Activated CD4-positive, alpha-beta memory T cell treated with anti-CD3 and anti-CD28 coated beads, Interleukin-2, amount 10 ng/mL, durations not matched to agents 7 days and 5 days (primary cell): ENCODE results near the gene PITPNC1. TPM values are rescaled to one million over a fixed set of nuclear protein-coding genes. Genes with fewer than 3 reads are reported as not detected.
A peak's percentile ranks its signal among the peaks of the same experiment; 100 is the strongest.
"Not testable (repeated sequence)": the region's sequence is repeated elsewhere in the genome, so short reads cannot be mapped to it uniquely, and the experiment has no call there.

Experiments
- CTCF ChIA-PET: fragments of 350-600 bp; sonication (Branson Sonifier 250); formaldehyde crosslinking; loops from one replicate; lab custom pipeline; 2021; ENCODE audit warnings: antibody characterized with exemption, inconsistent platforms; lab: Charles Lee
- POLR2A ChIA-PET: fragments of 350-600 bp; sonication (Branson Sonifier 250); formaldehyde crosslinking; loops from one replicate; lab custom pipeline; 2021; ENCODE audit warnings: antibody characterized with exemption; lab: Charles Lee
- DNase-seq: peaks from one replicate; pipeline ENCODE4 v3.0.0-alpha.2; 2020
- H3K27ac Mint-ChIP-seq: one replicate; pipeline ENCODE4 v1.8.0; 2021; ENCODE audit warnings: mild to moderate bottlenecking, mixed read lengths
- H3K27me3 Mint-ChIP-seq: one replicate; pipeline ENCODE4 v1.8.0; 2021; ENCODE audit warnings: mixed read lengths
- H3K36me3 Mint-ChIP-seq: one replicate; pipeline ENCODE4 v1.8.0; 2021; ENCODE audit warnings: low read depth, mixed read lengths
- H3K4me1 Mint-ChIP-seq: one replicate; pipeline ENCODE4 v1.8.0; 2021; ENCODE audit warnings: mixed read lengths
- H3K4me3 Mint-ChIP-seq: one replicate; pipeline ENCODE4 v1.8.0; 2021; ENCODE audit warnings: mild to moderate bottlenecking, mixed read lengths
- H3K9me3 Mint-ChIP-seq: one replicate; pipeline ENCODE4 v1.8.0; 2021; ENCODE audit warnings: mixed read lengths
- total RNA-seq, 2 experiments: library from RNA; stranded (reverse); gene quantifications; one replicate each; pipeline ENCODE4 v1.2.3, GENCODE V29; 2021

PITPNC1 gene
- total RNA-seq, 2 experiments from 2014 or later, result 29.1 to 31.1 TPM

- ChIA-PET POLR2A (interaction anchor here (0.6 kb wide), 1 partner anchor 12 kb away, joined by 3 read pairs; no protein-coding TSS in a partner anchor), CTCF (no interaction called here)
- H3K4me1 Mint-ChIP-seq, result peaks cover 5% of the 10 kb centered on the region
These were observed 334.8 kb downstream of the PITPNC1 start for GRCh38 chr17:67711916-67712315.

GRCh38 chr17:67712375-67712774 lies 335.3 kb downstream of the PITPNC1 start:
- Mint-ChIP-seq H3K4me1 (peaks cover 8% of the 10 kb centered on the region), H3K27me3 (peaks cover 12% of the 10 kb centered on the region), H3K27ac (no peak overlapping the region), H3K36me3 (no peaks in the 10 kb centered on the region), H3K4me3 (no peak overlapping the region), H3K9me3 (no peaks in the 10 kb centered on the region)
- no peak for DNase-seq
- ChIA-PET POLR2A (interaction anchor here (0.6 kb wide), 1 partner anchor 12 kb away, joined by 3 read pairs; no protein-coding TSS in a partner anchor), CTCF (no interaction called here)

More at GRCh38 chr17:67711916-67712315, 334.8 kb downstream of the PITPNC1 start:
- DNase-seq, result no peak
- Mint-ChIP-seq H3K27ac (no peak overlapping the region), H3K36me3 (no peaks in the 10 kb centered on the region), H3K4me3 (no peak overlapping the region), H3K9me3 (no peaks in the 10 kb centered on the region), H3K27me3 (peaks cover 13% of the 10 kb centered on the region)

DNA sequence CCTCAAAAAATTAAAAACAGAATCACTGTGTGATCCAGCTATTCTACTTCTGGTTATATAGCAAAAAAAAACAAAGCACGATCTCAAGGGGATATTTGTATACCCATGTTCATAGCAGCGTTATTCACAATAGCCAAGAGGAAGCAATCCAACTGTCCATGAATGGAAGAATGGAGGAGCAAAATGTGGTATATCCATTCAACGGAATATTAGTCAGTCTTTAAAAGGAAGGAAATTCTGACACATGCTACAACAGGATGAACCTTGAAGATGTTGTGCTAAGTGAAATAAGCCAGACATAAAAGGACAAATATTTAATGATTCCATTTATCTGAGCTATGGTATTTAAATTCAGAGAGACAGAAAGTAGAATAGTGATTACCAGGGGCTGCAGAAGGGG lies 336.1 kb downstream of the PITPNC1 start:
- Mint-ChIP-seq H3K27me3 (peaks cover 8% of the 10 kb centered on the region), H3K36me3 (peaks cover 3% of the 10 kb centered on the region), H3K4me3 (no peak overlapping the region), H3K27ac (no peak overlapping the region), H3K4me1 (peaks cover 10% of the 10 kb centered on the region), H3K9me3 (no peaks in the 10 kb centered on the region)
- ChIA-PET CTCF (interaction anchor here (0.7 kb wide), 1 partner anchor 1144 kb away, joined by 3 read pairs; no protein-coding TSS in a partner anchor), POLR2A (no interaction called here)
- no peak for DNase-seq

- DNase-seq, result no peak
- H3K27me3 Mint-ChIP-seq, result peaks cover 6% of the 10 kb centered on the region
- no peaks in the 10 kb centered on the region for H3K9me3 Mint-ChIP-seq
- H3K36me3 Mint-ChIP-seq, result peaks cover 10% of the 10 kb centered on the region
- H3K4me1 Mint-ChIP-seq, result peaks cover 18% of the 10 kb centered on the region
- POLR2A ChIA-PET, result interaction anchor here (1.0 to 4.5 kb wide), 7 partner anchors 8 to 276 kb away, joined by 3 to 23 read pairs (median 3); partner anchors contain the start of gene BPTF
- CTCF ChIA-PET, result interaction anchor here (1.2 to 2.7 kb wide), 4 partner anchors 26 to 353 kb away, joined by 3 to 12 read pairs (median 4); no protein-coding TSS in a partner anchor
- H3K27ac Mint-ChIP-seq, result no peak overlapping the region
- peak overlapping the region; percentile 12 for H3K4me3 Mint-ChIP-seq
These were observed 339.3 kb downstream of the PITPNC1 start for GRCh38 chr17:67716405-67716798.

DNA sequence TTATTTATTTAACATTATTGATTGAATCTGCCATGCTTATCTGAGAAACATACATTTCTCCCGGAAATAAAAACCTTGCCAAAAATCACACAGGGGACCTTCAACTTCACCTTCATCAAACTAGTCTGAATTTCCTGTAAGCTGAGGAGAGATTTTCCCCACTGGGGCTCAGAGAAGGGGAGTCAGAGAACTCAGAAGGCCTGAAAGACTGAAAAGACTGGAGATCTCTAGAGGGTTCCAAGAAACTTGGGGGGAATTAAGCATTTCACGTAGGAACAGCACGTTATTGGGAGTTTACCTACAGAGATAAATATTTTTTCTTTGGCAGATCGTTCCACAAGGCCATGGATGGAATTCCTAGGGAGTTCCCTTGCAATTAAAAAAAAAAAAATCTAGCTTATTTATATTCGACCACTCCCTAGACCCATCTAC lies 340.1 kb downstream of the PITPNC1 start:
- CTCF ChIA-PET, result interaction anchor here (0.6 to 2.7 kb wide), 12 partner anchors 9 to 354 kb away, joined by 3 to 12 read pairs (median 3); no protein-coding TSS in a partner anchor
- POLR2A ChIA-PET, result interaction anchor here (0.5 to 4.5 kb wide), 18 partner anchors 9 to 666 kb away, joined by 3 to 23 read pairs (median 3); partner anchors contain the start of genes BPTF, PITPNC1 and PSMD12
- Mint-ChIP-seq H3K36me3 (peaks cover 18% of the 10 kb centered on the region), H3K9me3 (no peaks in the 10 kb centered on the region), H3K27ac (peak overlapping the region; percentile 93), H3K4me1 (peaks cover 24% of the 10 kb centered on the region), H3K27me3 (peaks cover 3% of the 10 kb centered on the region), H3K4me3 (peak overlapping the region; percentile 94)
- DNase-seq, result no peak

DNA sequence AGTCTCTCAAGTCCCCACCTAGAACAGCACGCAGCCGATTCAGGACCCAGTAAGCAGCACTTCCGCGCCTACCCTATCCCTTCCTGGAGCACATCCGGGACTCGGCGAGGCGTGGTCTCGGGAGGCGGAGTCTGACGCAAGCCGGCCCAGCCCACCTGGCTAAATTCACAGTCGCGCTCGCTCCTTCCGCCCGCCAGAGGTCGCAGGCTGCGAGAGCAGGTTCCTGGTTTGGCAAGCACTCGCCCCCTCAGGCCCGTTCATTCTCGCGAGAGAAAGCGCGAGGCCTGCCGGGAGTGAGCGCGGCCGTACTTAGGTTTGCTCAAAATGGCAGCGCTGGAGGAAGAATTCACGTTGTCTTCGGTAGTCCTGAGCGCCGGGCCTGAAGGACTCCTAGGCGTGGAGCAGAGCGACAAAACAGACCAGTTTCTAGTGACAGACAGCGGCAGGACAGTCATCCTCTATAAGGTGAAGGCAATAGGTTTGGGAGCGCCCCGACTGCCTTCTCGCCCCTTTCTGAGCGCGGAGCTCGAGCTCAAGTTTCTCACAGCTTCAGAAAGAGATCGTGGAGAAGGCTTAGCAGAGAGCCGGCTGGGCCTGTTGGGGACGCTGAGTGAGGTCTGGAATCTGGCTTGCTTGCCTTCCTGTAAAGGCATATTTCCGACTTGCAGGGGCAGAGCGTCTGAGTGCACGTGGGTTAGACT lies 340.7 kb downstream of the PITPNC1 start, which contains the start of gene NOL11:
Gene NOL11 (plus strand): TSS at position 313 of the 701 bp plus-strand sequence. CDS start 12 bp downstream, at position 325.
- ChIA-PET CTCF (interaction anchor here (0.5 to 2.7 kb wide), 15 partner anchors 10 to 355 kb away, joined by 3 to 12 read pairs (median 3); partner anchors contain the start of gene BPTF), POLR2A (interaction anchor here (0.5 to 4.5 kb wide), 24 partner anchors 10 to 743 kb away, joined by 3 to 23 read pairs (median 4); partner anchors contain the start of genes BPTF, HELZ, PITPNC1 and PSMD12)
- Mint-ChIP-seq H3K36me3 (peaks cover 21% of the 10 kb centered on the region), H3K4me3 (peak within 1 kb of the TSS; percentile 94), H3K27ac (peak within 1 kb of the TSS; percentile 93), H3K4me1 (peaks cover 24% of the 10 kb centered on the region), H3K9me3 (no peaks in the 10 kb centered on the region), H3K27me3 (no peaks in the 10 kb centered on the region)
- peak; percentile 100 for DNase-seq

DNA sequence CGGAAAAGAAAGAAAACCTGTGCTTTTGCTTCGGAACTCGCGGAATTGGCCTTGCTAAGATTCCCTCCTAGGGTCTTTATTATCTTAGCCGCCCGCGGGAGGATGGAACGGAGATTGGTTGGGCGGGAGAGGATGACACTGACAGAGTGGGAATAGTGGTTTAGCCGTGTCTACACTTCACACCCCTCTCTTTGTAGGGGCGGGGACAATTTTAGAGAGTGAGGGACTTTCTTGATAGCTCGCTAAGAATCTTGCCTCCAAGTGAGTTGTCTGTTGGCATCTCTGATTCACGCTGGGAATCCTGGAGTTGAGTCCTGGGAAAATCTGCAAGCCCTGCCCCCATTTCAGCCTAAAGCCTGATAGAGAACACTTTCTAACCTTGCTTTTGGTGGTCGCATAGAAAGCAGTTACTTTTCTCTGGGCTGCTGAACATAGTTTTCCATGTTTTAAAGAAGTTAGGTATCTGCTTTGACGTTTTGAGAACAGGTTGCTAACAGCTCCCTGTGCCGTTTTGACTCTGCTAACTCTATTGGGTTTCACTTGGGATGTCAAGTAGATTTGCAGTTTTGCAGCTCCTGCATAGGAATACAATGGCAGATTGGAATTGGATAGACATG lies 341.4 kb downstream of the PITPNC1 start:
- no peak for DNase-seq
- peaks cover 26% of the 10 kb centered on the region for H3K36me3 Mint-ChIP-seq
- H3K27ac Mint-ChIP-seq, result peak overlapping the region; percentile 93
- POLR2A ChIA-PET, result interaction anchor here (0.8 to 4.5 kb wide), 14 partner anchors 9 to 742 kb away, joined by 3 to 23 read pairs (median 4); partner anchors contain the start of genes BPTF, HELZ, PITPNC1 and PSMD12
- no peaks in the 10 kb centered on the region for H3K9me3 Mint-ChIP-seq
- CTCF ChIA-PET, result interaction anchor here (0.5 to 2.7 kb wide), 7 partner anchors 16 to 353 kb away, joined by 3 to 12 read pairs (median 3); partner anchors contain the start of gene BPTF
- peaks cover 24% of the 10 kb centered on the region for H3K4me1 Mint-ChIP-seq
- H3K27me3 Mint-ChIP-seq, result no peaks in the 10 kb centered on the region
- peak overlapping the region; percentile 94 for H3K4me3 Mint-ChIP-seq

GRCh38 chr17:67725373-67725791 lies 348.3 kb downstream of the PITPNC1 start:
- Mint-ChIP-seq H3K4me3 (no peak overlapping the region), H3K36me3 (peaks cover 77% of the 10 kb centered on the region)
- POLR2A ChIA-PET, result interaction anchor here (0.7 kb wide), 1 partner anchor 126 kb away, joined by 4 read pairs; no protein-coding TSS in a partner anchor

GRCh38 chr17:67725807-67726206 lies 348.7 kb downstream of the PITPNC1 start:
- Mint-ChIP-seq H3K27me3 (no peaks in the 10 kb centered on the region), H3K36me3 (peaks cover 78% of the 10 kb centered on the region), H3K4me3 (no peak overlapping the region), H3K4me1 (peaks cover 21% of the 10 kb centered on the region), H3K9me3 (no peaks in the 10 kb centered on the region), H3K27ac (peak overlapping the region; percentile 63)
- ChIA-PET POLR2A (interaction anchor here (0.7 kb wide), 1 partner anchor 125 kb away, joined by 4 read pairs; no protein-coding TSS in a partner anchor), CTCF (no interaction called here)
- DNase-seq, result no peak

More at GRCh38 chr17:67725373-67725791, 348.3 kb downstream of the PITPNC1 start:
- H3K27ac Mint-ChIP-seq, result peak overlapping the region; percentile 63
- no peak for DNase-seq
- peaks cover 24% of the 10 kb centered on the region for H3K4me1 Mint-ChIP-seq
- no peaks in the 10 kb centered on the region for H3K9me3 Mint-ChIP-seq
- CTCF ChIA-PET, result no interaction called here
- no peaks in the 10 kb centered on the region for H3K27me3 Mint-ChIP-seq

DNA sequence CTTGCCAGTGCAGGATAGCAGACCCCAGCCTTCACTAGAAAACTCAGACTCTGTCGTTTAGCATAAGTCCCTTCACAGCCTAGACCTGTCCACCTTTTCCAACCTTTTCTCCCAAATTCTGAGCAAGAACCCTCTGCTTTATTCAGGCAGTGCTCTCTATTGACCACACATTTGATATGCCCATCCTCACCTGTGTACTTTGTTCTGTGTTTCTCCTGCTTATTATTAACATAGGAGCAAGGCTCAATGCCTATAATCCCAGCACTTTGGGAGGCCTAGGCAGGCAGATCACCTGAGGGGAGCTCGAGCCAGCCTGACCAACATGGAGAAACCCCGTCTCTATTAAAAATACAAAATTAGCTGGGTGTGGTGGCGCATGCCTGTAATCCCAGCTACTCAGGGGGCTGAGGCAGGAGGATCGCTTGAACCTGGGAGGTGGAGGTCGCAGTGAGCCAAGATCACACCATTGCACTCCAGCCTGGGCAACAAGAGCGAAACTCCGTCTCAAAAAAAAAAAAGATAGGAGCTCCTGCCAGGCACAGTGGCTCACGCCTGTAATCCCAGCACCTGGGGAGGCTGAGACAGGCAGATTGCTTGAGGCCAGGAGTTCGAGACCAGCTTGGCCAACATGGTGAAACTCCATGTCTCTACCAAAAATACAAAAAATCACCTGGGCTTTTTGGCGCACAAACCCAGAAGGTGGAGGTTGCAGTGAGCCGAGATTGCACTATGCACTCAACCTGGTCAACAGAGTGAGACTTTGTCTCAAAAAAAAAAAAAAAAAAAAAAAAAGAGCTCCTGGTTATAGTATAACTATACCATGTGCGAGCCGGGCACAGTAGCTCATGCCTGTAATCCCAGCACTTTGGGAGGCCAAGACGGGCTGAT lies 350.3 kb downstream of the PITPNC1 start:
- POLR2A ChIA-PET, result interaction anchor here (1.1 to 1.6 kb wide), 2 partner anchors 9 to 10 kb away, joined by 3 to 5 read pairs; no protein-coding TSS in a partner anchor
- CTCF ChIA-PET, result not testable (repeated sequence)

DNA sequence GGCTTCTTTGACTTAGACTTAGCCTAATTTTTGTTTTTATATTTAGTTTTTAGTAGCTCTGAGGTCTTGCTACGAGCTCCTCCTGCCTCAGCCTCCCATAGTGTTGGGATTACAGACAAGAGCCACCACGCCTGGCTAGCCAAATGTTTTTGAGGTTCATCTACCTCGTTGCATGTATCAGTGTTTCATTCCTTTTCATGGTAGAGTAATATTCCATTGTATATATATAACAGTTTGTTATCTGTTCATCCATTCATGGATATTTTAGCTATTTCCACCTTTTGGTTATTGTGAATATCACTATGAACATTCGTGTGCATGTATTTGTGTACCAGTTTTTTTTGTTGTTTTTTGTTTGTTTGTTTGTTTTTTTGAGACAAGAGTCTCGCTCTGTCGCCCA lies 352.8 kb downstream of the PITPNC1 start:
- Mint-ChIP-seq H3K27ac (no peak overlapping the region), H3K4me1 (peaks cover 18% of the 10 kb centered on the region), H3K4me3 (no peak overlapping the region), H3K9me3 (no peaks in the 10 kb centered on the region), H3K36me3 (peaks cover 79% of the 10 kb centered on the region), H3K27me3 (no peaks in the 10 kb centered on the region)
- ChIA-PET CTCF (no interaction called here), POLR2A (interaction anchor here (0.6 kb wide), 1 partner anchor 9 kb away, joined by 3 read pairs; no protein-coding TSS in a partner anchor)
- no peak for DNase-seq

More for the DNA sequence above, 350.3 kb downstream of the PITPNC1 start:
- not testable (repeated sequence) for DNase-seq, H3K9me3 Mint-ChIP-seq, H3K4me3 Mint-ChIP-seq, H3K27me3 Mint-ChIP-seq, H3K27ac Mint-ChIP-seq
- Mint-ChIP-seq H3K36me3 (peaks cover 74% of the 10 kb centered on the region), H3K4me1 (peaks cover 14% of the 10 kb centered on the region)
